NCI-H1436 treated with DMSO at 0.1 percent for 48 hours (cell line): ENCODE measurements around the gene ZEB2.

Experiments
- DNase-seq: peaks from one replicate; lab custom pipeline; 2025; lab: John Stamatoyannopoulos, UW

The ZEB2 gene

GRCh38 chr2:144470816-144471215, 49.1 kb downstream of the ZEB2 start:
- DNase-seq = no peak

DNA sequence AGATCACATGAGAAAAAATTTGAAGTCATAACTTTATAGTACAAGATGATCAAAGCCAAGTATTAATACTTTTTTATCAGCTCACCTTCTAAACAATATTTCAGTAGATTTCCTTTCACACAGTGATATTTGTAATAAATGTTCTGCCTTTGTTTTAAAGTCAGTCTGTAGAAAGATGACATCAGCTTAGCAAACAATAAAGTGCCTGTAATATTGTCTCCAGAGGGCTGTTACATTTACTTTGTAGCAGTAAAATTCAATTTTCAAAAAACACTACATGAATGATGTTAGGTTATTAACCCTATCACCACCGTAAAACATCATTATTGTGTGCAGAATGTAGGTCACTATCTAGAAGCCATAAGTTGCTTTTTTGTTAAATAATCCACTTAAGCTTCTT, 49.6 kb downstream of the ZEB2 start:
- DNase-seq = no peak

- no peak for DNase-seq
These were observed 50.1 kb downstream of the ZEB2 start for GRCh38 chr2:144469798-144470197.

DNA sequence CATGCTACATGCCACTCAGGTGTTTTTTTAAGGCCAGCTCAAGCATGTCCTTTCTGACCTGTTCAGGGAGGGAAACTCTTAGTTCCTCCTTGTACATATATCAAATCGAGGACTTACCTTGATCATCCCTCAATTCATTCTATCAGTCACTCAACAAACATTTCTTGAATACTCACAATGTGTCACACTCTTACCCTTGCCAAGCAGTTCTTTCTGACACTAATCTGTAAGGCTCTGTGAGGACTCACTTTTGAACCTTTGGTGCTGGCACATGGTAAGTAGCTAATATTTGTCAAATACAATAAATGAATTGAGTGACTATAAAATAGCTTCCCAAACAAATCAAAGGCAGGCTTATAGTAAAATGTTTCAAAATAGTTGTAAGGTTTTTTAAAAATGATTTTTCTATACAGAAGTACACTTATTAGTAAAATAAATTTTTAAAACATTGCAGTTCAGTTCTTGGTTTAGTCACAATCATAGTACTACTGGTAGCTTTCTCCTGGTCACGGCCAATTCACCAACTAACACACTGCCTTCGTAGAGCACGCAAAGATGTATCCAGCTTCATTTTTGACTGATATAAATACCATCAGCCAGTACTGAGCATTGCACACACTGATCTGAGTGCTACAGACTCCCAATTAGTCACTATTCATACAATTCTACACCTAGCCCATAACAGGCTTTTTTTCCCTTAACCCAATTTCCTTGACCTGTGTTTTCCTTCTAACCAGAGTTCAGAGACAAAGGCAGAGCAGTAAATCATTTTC, 50.9 kb downstream of the ZEB2 start:
- DNase-seq = no peak

GRCh38 chr2:144467502-144468137, 52.3 kb downstream of the ZEB2 start:
- no peak for DNase-seq

DNA sequence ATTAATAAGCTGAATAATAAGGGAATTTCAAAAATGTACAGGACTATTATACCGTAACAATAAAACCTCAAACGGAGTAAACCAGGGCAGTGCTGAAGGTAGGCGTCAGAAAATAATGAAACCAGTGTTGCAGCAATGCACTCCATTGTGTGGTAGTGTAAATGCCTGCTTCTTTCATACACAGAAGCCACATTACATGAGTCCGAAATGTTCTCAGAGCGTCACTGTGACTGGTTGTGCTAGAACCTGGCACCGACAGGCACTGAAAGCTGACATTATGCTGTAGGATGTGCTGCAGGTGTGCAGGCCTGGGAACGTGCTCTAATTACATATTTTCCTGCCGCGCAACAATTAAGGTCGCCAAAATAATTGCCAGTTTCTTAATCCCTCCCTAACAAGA, 53.3 kb downstream of the ZEB2 start:
- no peak for DNase-seq

- no peak for DNase-seq
These were observed 54.2 kb downstream of the ZEB2 start for GRCh38 chr2:144465749-144466148.

DNA sequence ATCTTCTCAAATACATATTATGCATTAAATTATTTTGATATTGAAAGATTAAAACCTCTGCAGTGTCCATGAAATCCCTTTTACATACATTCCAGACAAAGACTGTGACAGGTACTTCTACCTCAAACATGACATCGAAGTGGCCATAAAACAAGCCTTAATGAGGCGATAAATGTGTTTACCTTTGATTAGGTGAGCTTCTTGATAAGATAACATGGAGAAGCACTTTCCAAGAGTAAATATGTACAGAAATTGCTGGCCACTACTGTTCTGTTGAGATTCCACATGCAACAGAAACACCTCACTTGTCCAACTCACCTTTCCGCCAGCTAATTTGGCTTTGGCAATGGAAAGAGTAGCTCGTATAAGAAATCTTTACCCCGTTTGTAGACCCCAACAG, 55.2 kb downstream of the ZEB2 start:
- DNase-seq = no peak

DNA sequence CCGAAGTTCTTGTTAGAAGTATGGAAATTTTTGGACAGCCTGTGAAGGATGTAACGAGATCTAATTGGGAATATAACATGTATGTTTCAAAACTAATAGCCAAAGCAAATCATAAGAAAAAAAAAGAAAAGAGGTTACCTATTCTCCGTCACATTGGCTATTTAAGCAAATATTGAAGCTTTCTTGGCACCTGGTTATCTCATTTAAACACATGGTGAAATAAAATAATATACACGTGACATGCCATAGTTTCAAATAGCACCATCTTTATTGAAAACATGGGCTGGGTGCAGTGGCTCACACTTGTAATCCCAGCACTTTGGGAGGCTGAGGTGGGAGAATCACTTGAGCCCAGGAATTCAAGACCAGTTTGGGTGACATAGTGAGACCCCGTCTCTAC, 56.7 kb downstream of the ZEB2 start:
- no peak for DNase-seq

GRCh38 chr2:144462266-144462665, 57.7 kb downstream of the ZEB2 start:
- no peak for DNase-seq

DNA sequence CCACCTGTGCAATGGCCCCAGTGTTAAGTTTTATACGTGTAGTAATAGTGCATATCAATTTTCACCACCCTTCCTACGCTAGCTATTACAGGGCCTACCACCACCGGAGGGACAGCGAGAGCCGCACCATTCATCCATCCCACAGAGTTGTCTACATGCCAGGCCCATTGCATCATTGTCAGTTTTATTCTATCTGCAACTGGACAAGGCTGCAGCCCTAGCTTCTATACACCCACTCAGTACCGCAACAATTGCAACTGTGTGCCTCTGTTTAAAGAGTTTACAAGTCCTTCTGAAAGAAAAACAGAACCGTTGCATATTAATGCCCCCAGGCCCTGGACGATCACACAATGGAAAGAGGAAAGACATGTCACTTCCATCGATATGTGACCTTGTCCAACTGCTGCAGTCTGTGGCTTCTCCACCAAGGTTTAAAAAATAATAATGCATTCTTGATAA, 58.6 kb downstream of the ZEB2 start:
- DNase-seq = no peak

- no peak for DNase-seq
These were observed 59.1 kb downstream of the ZEB2 start for GRCh38 chr2:144460727-144461307.

GRCh38 chr2:144459937-144460336, 60.0 kb downstream of the ZEB2 start:
- DNase-seq = no peak

GRCh38 chr2:144459286-144459685, 60.6 kb downstream of the ZEB2 start:
- no peak for DNase-seq

GRCh38 chr2:144458541-144458940, 61.4 kb downstream of the ZEB2 start:
- no peak for DNase-seq

- DNase-seq = no peak
These were observed 63.2 kb downstream of the ZEB2 start for GRCh38 chr2:144456680-144457079.

- no peak for DNase-seq
These were observed 63.9 kb downstream of the ZEB2 start for GRCh38 chr2:144455987-144456386.

DNA sequence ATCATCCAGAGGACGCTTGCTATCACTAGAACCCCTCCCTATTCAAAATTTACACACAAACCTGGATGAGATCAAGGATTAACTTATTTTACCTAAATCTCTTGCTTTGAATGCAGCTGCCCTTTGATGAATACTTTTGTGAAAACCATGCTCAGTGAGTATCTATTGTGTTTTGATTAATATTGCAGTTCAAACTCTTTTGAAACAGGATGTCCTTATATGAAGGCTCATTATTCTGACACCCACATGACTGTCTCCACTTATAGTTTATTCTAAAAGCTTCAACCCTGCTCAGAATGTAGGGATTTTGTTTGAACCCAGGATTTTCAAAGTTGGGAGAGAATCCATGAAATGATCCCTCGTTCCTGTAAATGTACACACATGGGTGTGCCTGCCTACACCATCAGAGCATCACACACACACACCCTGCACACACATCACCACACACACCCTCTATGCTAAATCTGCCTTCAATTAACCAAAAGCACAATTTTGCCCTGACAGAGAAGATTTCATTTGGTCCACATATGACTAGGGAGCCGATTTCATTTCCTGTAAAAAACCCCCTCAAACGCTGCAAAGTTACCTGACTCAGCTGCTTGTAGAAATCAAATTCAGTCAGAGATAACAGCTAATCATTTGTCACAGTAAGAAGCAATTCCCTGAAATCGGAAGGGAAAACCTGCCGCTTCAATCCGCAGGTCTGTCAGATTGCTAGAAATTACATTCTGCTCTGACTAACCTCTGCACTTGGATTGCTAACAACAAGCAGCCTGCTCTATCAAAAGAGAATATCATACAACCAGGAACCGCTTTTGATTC, 65.2 kb downstream of the ZEB2 start:
- DNase-seq = no peak

DNA sequence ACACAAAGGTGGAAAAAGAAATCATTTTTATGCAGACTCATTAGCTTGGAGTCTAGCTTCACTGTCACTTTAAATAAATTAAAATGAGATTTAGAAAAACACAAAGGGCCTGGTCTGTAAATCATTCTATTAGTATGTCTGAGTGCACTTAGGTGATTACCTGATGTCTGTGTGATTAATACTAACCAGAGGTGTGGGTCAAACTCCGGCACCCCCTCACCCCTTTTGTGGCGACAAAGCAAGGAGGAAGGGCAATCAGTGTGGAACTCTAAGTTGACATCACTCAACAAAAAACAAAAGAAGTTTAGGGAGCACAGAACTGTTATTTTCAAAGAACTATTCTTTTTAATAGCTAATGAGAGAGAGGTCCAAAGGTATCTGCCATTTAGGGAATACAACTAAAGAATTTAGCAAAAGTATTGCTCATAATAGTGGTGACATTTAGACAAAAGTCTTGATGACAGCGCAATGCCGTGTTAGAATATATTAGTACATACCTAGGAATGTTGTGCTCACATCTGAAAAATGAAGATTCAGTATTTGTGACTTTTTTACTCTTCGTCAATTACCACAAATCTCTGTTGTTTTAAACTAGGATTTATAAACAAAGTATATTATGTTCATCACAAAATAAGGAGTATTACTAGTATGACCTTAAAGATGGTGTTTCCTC, 66.3 kb downstream of the ZEB2 start:
- no peak for DNase-seq

GRCh38 chr2:144452989-144453336, 67.0 kb downstream of the ZEB2 start:
- no peak for DNase-seq

DNA sequence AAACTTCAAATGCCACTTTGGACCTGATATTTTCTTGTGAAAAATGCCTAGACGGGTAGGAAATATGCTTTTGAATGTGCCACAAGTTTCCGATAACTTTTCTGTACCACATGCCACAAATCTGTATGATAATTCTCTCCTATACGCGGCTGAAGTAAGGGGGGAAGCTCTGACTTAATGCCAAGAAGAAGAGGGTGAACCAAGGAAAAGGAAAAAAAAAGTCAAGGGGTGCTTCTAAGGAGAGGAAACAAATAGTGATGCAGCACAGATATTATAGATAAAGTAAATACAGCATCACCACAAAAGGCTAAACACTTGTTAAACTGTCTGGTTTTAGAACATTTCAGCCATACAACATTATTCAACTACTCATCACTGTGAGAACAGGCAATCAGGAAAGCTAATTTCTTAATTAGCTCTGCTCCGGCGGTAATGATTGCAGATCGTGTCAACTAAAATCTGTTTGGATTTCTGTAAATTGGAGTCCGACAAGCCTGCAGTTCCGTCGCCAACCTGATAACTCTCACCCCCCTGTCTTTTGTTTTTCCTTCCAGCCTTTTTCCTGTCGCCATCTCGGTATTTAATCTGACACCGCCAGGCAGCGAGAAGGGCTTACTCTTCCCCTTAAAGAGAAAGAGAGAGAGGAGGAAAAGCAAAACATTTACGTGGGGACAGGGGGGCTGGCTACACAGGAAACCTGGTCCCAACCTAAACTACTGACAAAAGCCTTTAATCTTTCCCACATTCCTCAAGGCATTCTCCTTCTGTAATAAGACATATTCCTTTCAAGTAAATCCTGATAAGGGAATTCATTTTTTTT, 67.5 kb downstream of the ZEB2 start:
- DNase-seq = no peak
